Middle frontal gyrus (tissue), 1 donor: ENCODE results near the gene DPCD.
"Not testable (repeated sequence)": the region's sequence is repeated elsewhere in the genome, so short reads cannot be mapped to it uniquely, and the experiment has no call there.

Source experiments
- DNase-seq: peaks from one replicate; pipeline ENCODE4 v3.0.0-alpha.2; 2015; ENCODE audit warnings: low spot score; ENCODE audit errors: extremely low spot score

The DPCD gene

GRCh38 chr10:101585841-101586240 is 2.3 kb upstream of the DPCD start:
- DNase-seq, result no peak

DNA sequence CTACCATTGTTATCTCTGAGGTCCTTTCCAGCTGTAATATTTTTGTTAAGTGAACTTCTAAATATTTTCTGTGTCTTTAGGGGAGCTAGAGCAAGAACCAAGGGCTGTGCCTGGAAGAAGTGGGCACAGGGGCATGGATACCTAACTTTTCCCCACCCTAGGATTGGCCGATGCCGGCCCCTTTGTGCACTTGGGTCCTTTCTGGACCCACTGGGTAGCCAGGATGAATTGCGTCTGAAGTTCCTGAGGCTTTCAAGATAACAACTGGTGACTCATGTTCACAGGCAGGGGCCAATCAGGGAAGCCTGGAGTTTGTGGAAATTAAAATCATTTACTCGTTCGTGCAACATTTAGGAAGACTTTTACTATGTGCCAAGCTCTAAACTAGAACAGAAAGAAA is 758 bp downstream of the DPCD start:
- no peak for DNase-seq

GRCh38 chr10:101593331-101593730 is 5.2 kb downstream of the DPCD start:
- DNase-seq, result not testable (repeated sequence)

- no peak for DNase-seq
Measured at GRCh38 chr10:101595591-101596433, 7.7 kb downstream of the DPCD start.

- DNase-seq, result no peak
Measured at GRCh38 chr10:101597091-101597900, 9.2 kb downstream of the DPCD start.

- DNase-seq, result no peak
Measured at GRCh38 chr10:101601541-101601940, 13.4 kb downstream of the DPCD start.

DNA sequence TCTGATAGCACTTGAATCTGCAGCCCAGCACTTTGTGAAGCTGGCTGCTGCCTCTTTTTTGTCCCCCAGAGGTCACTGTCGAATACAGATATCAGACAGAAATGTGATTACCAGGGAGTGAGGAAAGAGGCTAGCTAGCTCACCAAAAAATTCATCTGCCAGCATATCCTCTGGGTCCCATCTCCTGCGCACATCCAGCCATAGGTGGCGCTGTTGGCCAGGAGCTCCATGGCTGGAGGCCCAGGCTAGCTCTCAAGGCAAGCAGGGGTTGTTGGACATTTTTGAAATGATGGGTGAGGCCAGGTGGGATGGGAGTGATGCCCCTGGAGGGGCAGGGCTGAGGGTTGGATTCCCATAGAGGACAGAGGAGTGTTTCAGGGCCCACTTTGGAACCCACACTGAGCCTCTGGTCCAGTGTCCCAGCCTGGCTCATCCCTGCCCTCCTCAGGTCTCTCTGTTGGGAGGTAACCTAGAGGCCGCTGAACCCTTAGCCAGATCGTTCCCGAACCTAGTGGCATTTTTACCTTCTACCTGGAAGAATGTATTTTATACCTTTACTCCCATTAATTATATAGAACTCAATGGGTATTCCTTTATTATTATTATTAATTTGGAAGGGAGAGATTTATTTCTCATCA is 14.8 kb downstream of the DPCD start:
- peak; percentile 62 for DNase-seq

DNA sequence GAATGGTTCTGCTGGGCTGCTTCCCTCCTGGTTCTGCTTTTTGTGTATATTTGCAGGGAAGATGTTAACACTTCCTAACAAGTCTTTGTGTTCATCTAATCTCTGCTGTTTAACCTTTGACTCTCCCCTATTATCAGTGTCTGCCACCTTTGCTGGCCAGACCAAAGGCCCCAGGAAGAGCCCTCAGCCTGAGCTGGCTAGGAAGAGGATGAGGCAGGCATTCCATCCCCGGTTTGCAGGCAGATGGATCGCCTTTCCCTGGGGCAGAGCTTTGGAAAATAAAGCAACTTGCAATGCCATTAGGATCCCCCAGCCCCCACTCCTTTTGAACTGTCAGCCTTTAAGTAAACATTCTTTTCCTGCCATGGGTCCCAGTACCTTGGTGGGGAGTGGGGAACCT is 19.0 kb downstream of the DPCD start:
- no peak for DNase-seq

- no peak for DNase-seq
Measured at GRCh38 chr10:101609481-101609880, 21.4 kb downstream of the DPCD start.

DNA sequence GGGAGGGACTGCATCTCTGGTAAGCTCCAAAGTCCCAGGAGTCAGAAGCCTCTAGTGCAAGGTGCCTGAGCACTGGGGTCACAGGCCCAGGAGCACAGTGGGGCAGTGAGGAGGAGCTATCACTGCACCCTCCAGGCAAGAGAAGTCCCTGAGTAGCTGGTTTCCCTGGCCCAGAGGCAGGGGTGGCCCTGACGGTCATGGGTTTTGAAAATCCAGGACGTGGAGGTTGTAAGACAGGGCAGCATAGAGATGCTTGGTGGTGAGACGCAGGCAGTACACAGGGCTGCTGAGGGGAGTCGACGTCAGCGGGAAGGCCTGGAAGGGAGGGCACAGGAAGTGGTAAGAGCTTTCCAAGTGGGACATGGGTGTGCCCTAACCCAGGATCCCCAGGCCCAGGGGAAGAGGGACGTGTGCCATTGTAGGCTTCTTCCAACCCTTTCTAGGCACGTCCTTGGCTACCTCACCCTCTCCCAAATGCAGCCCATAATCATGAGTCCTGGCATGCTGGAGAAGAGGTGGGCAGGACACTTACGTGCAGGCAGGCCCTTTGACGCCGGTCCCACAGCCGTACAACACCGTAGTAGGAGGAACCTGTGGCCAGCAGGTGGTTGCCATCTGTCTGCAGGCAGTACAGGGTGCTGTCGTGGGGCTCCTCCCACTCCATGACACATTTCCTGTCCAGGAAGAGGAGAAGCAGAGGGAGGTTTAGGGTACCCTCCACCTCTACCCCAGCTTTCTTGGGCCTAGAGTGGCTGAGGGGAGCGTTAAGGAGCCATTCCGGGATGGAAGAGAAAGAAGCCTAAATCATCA is 23.2 kb downstream of the DPCD start:
- no peak for DNase-seq

DNA sequence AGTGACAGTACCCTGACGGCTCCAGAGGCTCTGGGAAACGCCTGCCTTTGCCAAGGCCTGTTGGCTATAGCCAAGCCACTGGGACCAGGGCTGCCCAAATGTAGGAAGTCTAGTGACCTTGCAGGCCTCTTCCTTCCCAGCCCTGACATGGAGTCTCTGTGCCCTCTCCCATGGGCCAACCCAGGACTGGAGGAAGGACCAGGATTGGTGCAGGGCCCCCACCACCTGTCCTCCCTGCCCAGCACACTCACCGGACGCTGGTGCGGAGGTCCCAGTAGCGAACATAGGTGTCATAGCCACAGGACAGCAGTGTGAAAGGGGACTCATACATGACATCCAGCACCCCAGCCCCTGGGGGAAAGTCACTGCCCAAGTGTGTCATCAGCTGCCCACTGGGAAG is 24.0 kb downstream of the DPCD start:
- no peak for DNase-seq

GRCh38 chr10:101612872-101613271 is 24.8 kb downstream of the DPCD start:
- DNase-seq, result no peak

DNA sequence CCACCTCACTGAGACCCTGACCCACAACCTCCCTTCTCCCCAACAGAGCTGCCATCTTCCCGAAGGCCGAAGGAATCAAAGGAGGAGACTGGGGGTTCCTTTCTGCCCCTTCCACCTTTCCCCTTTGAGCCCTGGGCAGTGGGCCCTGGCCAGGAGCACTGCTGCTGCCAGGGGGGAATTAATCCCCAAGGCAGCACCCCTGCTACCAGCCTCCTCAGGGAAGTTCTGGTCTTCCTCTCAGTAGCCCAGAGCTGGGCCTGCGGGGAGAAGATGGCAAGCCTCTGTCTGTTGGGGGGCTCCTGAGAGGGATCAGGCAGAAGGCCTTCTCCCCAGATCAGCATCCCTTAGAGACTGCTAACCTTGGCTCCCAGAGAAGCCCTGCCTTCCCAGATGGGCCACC is 25.5 kb downstream of the DPCD start:
- no peak for DNase-seq

DNA sequence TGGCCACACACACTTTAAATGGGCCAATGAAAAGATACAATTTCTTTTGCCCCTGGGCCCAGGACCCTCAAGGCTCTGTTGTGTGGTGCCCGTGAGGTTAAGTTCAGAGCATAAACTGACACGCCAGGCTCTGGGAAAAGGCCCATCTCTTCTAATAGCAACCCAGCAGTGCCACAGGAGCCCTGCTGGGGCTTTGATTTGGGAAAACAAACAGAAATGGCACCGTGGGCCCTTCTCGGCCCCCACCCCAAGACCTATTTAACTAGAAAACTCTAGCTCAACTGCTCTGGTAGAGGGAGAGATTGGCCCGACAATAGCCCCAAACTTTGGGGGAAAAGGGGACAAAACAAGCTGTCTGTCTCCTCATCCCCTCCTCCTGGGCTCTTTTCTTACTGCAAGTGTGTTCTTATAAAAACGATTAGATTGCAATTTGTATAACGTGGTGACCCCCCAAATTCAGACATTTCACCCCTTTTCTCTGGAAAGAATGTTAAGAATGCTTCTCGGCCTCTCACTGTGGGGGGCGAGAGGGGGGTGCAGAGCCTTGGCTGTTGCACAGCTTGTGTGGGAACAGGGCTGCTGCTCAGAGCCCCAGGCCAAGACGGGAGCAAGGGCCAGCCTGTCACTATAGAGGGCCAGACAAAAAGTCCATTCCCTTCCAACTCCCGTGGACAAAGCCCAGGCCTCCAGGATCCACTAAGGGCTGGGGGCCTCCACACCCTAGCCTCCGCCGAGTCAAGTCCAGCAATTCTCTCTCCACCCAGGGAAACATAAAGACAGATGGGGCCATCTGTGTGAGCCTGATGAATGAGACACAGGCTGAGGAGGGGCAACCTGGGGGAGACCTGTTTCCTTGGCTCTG is 26.8 kb downstream of the DPCD start:
- no peak for DNase-seq

DNA sequence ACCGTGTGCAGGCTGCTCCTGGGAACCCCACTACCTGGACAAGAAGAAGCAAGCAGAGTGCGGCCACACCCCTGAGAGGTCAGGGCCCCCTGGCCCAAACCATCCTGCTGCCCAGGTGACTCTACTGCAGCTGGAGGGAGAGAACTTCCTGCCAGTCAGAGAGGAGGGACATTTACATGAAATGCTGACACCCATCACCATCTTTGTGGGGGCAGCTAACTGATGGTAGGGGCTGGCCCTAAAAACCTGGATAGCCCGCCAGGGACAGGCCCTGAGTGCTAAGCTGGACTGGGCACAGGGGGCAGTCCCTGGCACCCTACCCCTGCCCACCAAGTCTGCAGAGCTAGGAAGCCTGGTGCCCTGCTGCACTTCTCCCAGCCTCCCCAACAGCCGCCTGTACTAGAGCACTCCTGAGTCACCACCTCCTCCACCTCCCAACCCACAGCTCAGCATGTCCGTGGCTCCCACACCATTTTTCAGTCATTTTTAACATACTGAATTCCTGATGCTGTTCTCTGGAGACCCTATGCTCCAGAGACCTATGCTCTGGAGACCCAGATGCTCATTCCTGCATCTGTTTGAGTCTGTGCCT is 27.5 kb downstream of the DPCD start:
- DNase-seq, result no peak

DNA sequence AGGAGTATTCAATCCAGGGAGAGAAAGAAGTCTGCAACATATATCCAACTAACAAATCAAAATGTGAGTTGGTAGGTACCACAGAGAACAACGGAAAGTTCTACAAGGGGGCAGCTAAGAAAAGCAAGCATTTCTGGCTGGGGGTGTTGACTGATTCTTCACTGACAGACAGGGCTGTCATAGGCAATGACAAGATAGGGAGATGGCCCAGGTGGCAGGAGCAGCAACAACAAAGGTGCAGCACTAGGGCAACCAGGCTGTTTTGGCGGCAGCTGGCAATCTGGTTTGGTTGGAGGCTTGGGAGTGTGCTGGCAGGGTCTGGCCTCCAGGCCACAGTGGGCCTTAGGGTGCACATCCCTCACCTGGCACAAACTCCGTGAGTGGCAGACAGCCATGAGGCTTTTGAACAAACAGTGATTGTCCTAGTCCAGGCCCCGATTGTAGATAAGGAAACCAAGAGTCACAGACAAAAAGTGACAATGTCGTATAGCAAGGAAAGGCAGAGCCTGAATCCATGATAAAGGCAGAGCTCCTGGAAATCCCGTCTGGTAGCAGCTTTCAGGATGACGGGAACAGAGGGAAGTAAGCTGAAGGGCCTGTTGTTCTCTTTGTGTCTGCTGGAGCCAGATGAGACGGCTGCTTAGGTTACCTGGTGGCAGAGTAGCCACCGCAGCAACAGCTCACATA is 28.4 kb downstream of the DPCD start:
- no peak for DNase-seq

- no peak for DNase-seq
Measured at GRCh38 chr10:101617102-101617823, 29.1 kb downstream of the DPCD start.

- DNase-seq, result no peak
Measured at GRCh38 chr10:101617824-101618568, 29.9 kb downstream of the DPCD start.
